HG02943 (cell line): ENCODE measurements around the gene AKAP6.

Experiments
- ATAC-seq: cut with Tn5 transposase; IDR thresholded peaks from one replicate; pipeline ENCODE4 v1.9.1; 2021; ENCODE audit warnings: mild to moderate bottlenecking, low read depth, moderate library complexity; ENCODE audit not compliant: unreplicated experiment

Gene AKAP6

GRCh38 chr14:32472512-32473463 lies 143.7 kb downstream of the AKAP6 start:
- no peak for ATAC-seq

GRCh38 chr14:32473464-32473855 lies 144.4 kb downstream of the AKAP6 start:
- ATAC-seq, result no peak

- no peak for ATAC-seq
Observed at GRCh38 chr14:32474478-32475195, 145.5 kb downstream of the AKAP6 start.

- no peak for ATAC-seq
Observed at GRCh38 chr14:32476532-32476931, 147.4 kb downstream of the AKAP6 start.

- ATAC-seq, result no peak
Observed at GRCh38 chr14:32477396-32477795, 148.3 kb downstream of the AKAP6 start.

GRCh38 chr14:32478050-32478449 lies 149.0 kb downstream of the AKAP6 start:
- ATAC-seq, result no peak

GRCh38 chr14:32480337-32480736 lies 151.2 kb downstream of the AKAP6 start:
- no peak for ATAC-seq

- no peak for ATAC-seq
Observed at GRCh38 chr14:32481707-32482106, 152.6 kb downstream of the AKAP6 start.

GRCh38 chr14:32491416-32492016 lies 162.4 kb downstream of the AKAP6 start:
- ATAC-seq, result no peak

- ATAC-seq, result no peak
Observed at GRCh38 chr14:32492457-32492856, 163.4 kb downstream of the AKAP6 start.

- ATAC-seq, result no peak
Observed at GRCh38 chr14:32494609-32495434, 165.7 kb downstream of the AKAP6 start.

- ATAC-seq, result no peak
Observed at GRCh38 chr14:32495435-32495734, 166.3 kb downstream of the AKAP6 start.

GRCh38 chr14:32497248-32497647 lies 168.2 kb downstream of the AKAP6 start:
- ATAC-seq, result no peak

- ATAC-seq, result no peak
Observed at GRCh38 chr14:32507029-32507984, 178.2 kb downstream of the AKAP6 start.

GRCh38 chr14:32508281-32508680 lies 179.2 kb downstream of the AKAP6 start:
- no peak for ATAC-seq

GRCh38 chr14:32509632-32510187 lies 180.6 kb downstream of the AKAP6 start:
- ATAC-seq, result no peak

- ATAC-seq, result no peak
Observed at GRCh38 chr14:32510815-32511214, 181.7 kb downstream of the AKAP6 start.

- no peak for ATAC-seq
Observed at GRCh38 chr14:32512348-32512747, 183.2 kb downstream of the AKAP6 start.

- no peak for ATAC-seq
Observed at GRCh38 chr14:32512813-32513212, 183.7 kb downstream of the AKAP6 start.
